Hair follicular keratinocyte (primary cell): ENCODE data around the gene CES4A. TPM values are rescaled to one million over a fixed set of nuclear protein-coding genes. Genes with fewer than 3 reads are reported as not detected.

ENCODE experiments used
- total RNA-seq: library from RNA; depleted of rRNA; stranded (reverse); fragments of >200 nt; gene quantifications from 2 replicates; pipeline ENCODE4 v1.2.3, GENCODE V29; 2015

CES4A gene
- total RNA-seq, result 1.1 and 2.4 TPM in 2 replicates

GRCh38 chr16:66988197-66988788 is at the start of gene CES4A:
CES4A (plus strand) TSS chr16:66988589; CDS start chr16:66988773, 184 bp downstream.

GRCh38 chr16:66961065-66961744 is 27.2 kb upstream of the CES4A start, which contains the start of gene CES3:
CES3 (plus strand) TSS chr16:66961266; CDS start chr16:66961308, 42 bp downstream.

DNA sequence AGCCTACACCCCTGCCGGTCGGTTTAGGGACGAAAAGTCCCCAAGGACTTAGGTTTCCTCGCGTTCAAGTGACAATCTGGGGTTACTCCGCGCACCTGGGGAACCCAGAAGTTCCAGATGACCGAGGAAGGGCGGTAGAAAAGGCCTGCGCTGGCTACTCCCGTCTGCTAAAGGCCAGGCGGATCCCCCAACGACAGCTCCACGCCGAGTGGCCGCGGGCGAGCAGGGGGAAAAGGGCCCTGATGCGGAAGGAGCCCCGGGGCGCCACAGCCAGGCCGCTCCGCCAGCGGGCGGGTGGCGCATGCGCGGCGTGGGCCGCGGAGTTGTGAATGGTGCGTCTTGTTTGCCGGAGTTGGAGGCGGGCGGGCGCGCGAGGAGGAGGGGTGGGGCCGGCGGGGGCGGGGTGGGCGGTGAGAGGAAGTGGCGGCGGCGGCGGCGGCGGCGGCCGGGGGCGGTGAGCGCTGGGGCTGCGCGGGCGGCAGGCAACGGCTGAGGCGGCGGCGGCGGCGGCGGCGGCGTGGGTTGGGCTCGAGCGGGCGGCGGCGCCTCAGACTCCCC is 40.4 kb downstream of the CES4A start, which contains the start of gene CBFB:
Gene CBFB (plus strand): TSS at position 454 of the 558 bp plus-strand sequence. CDS start 259 bp downstream, outside the sequence.

Other genes starting within 250 kb of the CES4A start
- 39.1 and 53.2 TPM in 2 replicates for gene DYNC1LI2, start 237.0 kb upstream of the CES4A start, total RNA-seq
- not detected in 2 replicates for gene TERB1, start 187.0 kb upstream of the CES4A start, total RNA-seq
- gene NAE1, start 157.6 kb upstream of the CES4A start, total RNA-seq, result 73.7 and 119 TPM in 2 replicates
- gene CA7, start 144.2 kb upstream of the CES4A start, total RNA-seq, result not detected in 2 replicates
- 8.0 and 9.2 TPM in 2 replicates for gene PDP2, start 108.1 kb upstream of the CES4A start, total RNA-seq
- gene CDH16, start 69.7 kb upstream of the CES4A start, total RNA-seq, result 0.04 TPM in 1 of 2 replicates, not detected in the other
- 2.8 and 3.1 TPM in 2 replicates for gene RRAD, start 63.1 kb upstream of the CES4A start, total RNA-seq
- 91.1 and 118 TPM in 2 replicates for gene CIAO2B, start 54.2 kb upstream of the CES4A start, total RNA-seq
- 40.8 and 42.3 TPM in 2 replicates for gene CES2, start 53.1 kb upstream of the CES4A start, total RNA-seq
- gene CES3, start 27.3 kb upstream of the CES4A start, total RNA-seq, result 0.78 and 0.99 TPM in 2 replicates
- gene CBFB, start 40.6 kb downstream of the CES4A start, total RNA-seq, result 48.2 and 64.0 TPM in 2 replicates
- gene PHAF1, start 121.4 kb downstream of the CES4A start, total RNA-seq, result 8.4 and 12.8 TPM in 2 replicates
- 18.1 and 23.9 TPM in 2 replicates for gene B3GNT9, start 162.4 kb downstream of the CES4A start, total RNA-seq
- gene TRADD, start 171.3 kb downstream of the CES4A start, total RNA-seq, result 34.4 and 39.5 TPM in 2 replicates
- 11.3 and 12.1 TPM in 2 replicates for gene FBXL8, start 171.4 kb downstream of the CES4A start, total RNA-seq
- gene HSF4, start 176.2 kb downstream of the CES4A start, total RNA-seq, result 4.9 and 9.4 TPM in 2 replicates
- 24.8 and 31.0 TPM in 2 replicates for gene NOL3, start 181.9 kb downstream of the CES4A start, total RNA-seq
- 9.2 and 12.7 TPM in 2 replicates for gene MATCAP1, start 195.4 kb downstream of the CES4A start, total RNA-seq
- 0.08 TPM in 1 of 2 replicates, not detected in the other for gene EXOC3L1, start 201.5 kb downstream of the CES4A start, total RNA-seq
- 81.8 and 112 TPM in 2 replicates for gene E2F4, start 203.6 kb downstream of the CES4A start, total RNA-seq
- gene ELMO3, start 210.5 kb downstream of the CES4A start, total RNA-seq, result 56.5 and 70.0 TPM in 2 replicates
- gene TMEM208, start 238.5 kb downstream of the CES4A start, total RNA-seq, result 30.2 and 46.2 TPM in 2 replicates